GM12875 (cell line): ENCODE measurements around the gene RPS26.
A peak's percentile ranks its signal among the peaks of the same experiment; 100 is the strongest.
"Not testable (repeated sequence)": the region's sequence is repeated elsewhere in the genome, so short reads cannot be mapped to it uniquely, and the experiment has no call there.

Experiments used
- H3K4me3 ChIP-seq: one replicate; pipeline ENCODE4 v1.5.1; 2011; ENCODE audit warnings: low read depth, low read length, control low read depth
- TF ChIP-seq, protein P1 (sequence below): IDR thresholded peaks from 2 replicates; pipeline ENCODE4 v1.5.1; 2011; ENCODE audit warnings: low read depth, mild to moderate bottlenecking, control low read depth, inconsistent platforms, low read length, moderate library complexity, borderline replicate concordance; ENCODE audit not compliant: insufficient read depth

The RPS26 gene

DNA sequence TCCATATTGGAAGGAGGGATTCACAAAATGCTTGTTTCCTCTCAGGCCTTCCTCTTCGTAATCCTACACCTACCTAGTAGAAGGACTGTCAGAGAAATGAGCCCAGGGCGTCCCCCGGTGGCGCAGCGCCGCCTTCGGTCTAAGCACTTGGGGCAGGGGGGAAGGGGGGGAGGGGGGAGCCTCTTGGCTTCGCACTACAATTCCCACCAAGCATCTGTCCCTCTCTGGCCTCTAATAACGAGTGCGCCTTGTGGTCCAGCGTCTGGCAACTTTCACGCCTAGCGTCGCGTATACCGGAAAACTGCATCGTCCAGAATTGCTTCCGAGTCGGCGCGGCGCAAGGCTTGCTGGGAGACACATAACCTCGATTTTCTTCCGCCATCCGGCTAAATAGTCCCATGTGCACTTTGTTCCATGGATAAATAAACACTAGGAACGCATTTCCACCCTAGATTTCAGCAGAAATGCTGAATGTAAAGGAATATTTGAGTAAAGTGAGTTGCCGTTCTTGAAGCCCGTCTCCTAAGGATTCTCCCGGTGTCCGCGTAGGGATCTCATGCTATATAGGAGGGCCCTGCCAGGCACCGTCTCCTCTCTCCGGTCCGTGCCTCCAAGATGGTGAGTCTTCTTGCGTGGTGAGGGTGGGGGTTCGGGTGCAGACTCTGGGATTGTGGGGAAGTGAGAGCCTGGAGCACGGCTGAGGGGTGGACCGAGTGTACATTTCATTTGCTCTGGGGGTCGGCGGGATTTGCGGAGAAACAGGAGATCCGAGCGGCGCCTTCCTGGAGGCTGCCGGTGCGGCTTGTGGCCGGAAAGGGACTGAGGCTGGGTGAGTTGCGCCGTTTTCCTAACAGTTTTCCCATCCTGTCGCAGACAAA, at the start of gene RPS26:
TSS of gene RPS26 (plus strand) at position 367 of the 878 bp plus-strand sequence. CDS start at position 616, 249 bp downstream.
- TF ChIP-seq, protein P1, sequence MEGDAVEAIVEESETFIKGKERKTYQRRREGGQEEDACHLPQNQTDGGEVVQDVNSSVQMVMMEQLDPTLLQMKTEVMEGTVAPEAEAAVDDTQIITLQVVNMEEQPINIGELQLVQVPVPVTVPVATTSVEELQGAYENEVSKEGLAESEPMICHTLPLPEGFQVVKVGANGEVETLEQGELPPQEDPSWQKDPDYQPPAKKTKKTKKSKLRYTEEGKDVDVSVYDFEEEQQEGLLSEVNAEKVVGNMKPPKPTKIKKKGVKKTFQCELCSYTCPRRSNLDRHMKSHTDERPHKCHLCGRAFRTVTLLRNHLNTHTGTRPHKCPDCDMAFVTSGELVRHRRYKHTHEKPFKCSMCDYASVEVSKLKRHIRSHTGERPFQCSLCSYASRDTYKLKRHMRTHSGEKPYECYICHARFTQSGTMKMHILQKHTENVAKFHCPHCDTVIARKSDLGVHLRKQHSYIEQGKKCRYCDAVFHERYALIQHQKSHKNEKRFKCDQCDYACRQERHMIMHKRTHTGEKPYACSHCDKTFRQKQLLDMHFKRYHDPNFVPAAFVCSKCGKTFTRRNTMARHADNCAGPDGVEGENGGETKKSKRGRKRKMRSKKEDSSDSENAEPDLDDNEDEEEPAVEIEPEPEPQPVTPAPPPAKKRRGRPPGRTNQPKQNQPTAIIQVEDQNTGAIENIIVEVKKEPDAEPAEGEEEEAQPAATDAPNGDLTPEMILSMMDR, result peak; percentile 54; the same call in 1 of the 2 replicates
- peak within 1 kb of the TSS; percentile 81 for H3K4me3 ChIP-seq

DNA sequence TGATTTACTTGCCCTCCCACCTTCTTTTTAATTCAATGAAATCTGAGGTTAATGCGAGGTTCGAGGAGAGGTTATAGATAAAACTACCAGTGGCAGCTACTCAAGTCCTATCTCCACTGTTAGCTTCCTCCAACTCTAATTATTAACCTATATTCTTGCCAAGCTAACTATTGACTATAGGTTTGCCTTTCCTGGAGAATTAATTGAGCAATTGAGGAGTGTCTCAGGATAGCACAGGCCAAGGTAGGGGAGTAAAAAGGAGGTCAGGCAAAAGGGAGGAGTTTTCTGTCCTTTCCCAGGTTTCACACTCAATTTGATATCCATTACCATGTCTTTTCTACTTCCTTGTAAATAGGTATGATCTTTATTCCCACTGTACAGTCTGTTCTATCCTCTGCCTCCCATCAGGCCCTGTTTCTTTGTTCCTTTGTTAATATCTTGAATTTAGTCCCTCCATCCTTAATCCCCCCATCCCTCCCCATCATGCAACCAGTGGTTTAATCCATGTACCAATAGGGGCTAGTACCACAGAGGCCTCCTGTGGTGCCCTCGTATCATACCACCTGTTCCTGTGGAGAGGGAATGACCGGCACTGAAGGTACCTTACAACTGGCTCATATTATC, 48.4 kb upstream of the RPS26 start:
- H3K4me3 ChIP-seq, result no peak overlapping the region
- TF ChIP-seq, protein P1, result no peak

DNA sequence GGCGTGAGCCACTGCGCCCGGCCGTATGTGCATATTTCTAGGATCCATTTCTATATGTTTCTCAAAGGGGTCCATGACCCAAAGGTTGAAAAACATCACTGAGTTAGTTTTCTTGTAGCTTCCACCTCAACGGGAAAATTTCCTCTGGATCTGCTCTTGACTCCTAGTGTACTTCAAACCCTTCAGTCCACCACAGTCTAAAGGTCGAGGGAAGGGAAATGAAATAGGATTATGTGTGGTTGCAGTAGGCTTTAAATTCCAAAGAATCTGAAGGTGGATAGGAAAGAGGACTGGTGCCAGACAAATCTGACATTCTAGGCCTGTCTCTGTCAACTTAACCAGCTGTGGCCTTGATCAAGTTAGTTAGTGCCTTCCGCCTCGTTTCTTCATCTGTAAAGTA, 46.4 kb upstream of the RPS26 start:
- TF ChIP-seq, protein P1, result no peak
- H3K4me3 ChIP-seq, result no peak overlapping the region

DNA sequence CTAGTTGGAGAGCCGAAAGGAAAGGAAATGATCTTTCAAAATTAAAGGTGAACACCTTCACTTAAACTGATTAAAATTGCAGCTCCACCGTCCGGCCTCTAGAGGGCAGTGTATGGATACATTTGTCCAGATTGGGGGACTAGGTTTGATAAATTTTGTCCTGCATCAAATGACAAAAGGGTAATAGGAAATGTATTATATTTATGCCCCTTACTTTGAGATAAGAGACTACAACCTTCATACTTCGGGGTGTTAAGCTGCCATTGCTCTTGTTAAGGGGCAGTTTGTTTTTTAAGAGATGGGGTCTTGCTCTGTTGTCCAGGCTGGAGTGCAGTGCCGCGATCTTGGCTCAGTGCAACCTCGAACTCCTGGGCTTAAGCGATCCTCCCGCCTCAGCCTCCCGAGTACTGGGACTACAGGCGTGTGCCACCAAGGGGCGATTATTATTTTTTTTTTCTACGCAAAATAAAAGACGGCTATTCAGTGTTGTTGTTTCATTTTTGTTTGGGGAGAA, 45.5 kb upstream of the RPS26 start:
- TF ChIP-seq, protein P1, result peak; percentile 66
- peak overlapping the region; percentile 83 for H3K4me3 ChIP-seq

DNA sequence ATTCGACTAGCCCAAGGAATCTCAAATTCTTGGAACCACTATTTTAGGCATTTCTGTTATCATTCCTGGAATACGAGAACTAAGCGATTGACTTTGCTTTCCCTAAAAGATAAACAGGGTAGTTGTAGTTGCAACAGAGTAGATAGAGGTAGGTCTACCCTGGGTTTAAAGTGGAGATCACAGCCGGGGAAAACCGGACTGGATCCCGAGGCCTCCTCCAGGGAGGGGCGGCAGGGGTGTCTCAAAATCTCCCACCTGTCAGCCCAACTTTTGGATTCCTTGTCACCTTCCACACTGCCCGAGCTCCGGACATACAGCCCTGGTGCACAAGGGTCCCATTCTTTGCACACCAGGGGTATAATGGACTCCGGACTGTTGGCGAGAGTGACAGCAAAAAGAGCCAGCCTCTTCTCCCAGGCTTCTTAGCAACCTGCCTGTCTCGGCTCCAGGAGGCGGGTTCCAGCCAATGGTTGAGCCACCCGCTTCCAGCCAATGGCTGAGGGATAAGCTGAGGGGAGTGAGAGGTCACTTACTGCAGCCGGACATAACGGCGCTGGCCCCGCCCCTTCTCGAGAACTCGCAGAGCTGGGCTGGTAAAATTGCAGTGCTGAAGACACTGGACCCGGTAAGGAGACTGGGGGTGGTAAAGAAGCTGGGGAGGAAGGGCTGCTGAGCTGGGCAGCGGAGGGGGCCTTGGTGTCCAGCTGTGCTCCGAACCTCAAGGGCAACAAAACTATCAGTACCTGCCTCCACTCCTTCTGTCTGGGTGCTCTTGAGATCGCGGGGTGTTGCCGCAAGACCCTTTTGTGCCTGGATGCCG, 44.8 kb upstream of the RPS26 start, which contains the start of gene SUOX:
TSS of gene SUOX (plus strand) at position 562 of the 820 bp plus-strand sequence. CDS start 4,946 bp downstream, outside the sequence.
- peak within 1 kb of the TSS; percentile 83 for H3K4me3 ChIP-seq
- TF ChIP-seq, protein P1, result no peak

DNA sequence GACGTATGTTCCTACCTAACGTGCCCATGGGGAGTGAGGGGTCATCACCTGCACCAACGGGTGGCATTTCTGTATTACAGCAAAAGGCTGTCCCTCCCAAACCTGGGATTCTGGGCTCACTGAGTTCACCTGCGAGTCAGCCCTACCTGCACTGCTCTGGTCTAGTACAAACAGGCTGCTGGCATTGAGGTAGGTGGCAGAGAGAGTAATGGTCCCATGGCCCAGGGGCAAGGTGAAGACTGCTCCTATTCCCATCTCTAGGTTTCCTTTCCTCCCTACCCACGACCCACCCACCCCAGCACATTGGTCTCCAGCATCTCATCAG, 44.2 kb upstream of the RPS26 start:
- TF ChIP-seq, protein P1, result no peak
- H3K4me3 ChIP-seq, result peak overlapping the region; percentile 83

DNA sequence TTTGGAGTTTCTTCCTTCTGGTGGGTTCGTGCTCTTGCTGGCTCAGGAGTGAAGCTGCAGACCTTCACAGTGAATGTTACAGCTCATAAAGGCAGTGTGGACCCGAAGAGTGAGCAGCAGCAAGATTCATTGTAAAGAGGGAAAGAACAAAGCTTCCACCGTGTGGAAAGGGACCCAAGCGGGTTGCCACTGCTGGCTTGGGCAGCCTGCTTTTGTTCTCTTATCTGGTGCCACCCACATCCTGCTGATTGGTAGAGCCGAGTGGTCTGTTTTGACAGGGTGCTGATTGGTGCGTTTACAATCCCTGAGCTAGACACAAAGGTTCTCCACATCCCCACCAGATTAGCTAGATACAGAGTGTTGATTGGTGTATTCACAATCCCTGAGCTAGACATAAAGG, 42.2 kb upstream of the RPS26 start:
- not testable (repeated sequence) for H3K4me3 ChIP-seq

DNA sequence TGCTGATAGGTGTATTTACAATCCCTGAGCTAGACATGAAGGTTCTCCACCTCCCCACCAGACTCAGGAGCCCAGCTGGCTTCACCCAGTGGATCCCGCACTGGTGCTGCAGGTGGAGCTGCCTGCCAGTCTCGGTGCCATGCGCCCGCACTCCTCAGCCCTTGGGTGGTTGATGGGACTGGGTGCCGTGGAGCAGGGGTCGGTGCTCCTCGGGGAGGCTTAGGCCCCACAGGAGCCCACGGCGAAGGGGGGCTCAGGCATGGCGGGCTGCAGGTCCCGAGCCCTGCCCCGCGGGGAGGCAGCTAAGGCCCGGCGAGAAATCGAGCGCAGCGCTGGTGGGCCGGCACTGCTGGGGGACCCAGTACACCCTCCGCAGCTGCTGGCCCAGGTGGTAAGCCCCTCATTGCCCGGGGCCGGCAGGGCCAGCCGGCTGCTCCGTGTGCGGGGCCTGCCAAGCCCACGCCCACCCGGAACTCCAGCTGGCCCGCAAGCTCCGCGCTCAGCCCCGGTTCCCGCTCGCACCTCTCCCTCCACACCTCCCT, 41.6 kb upstream of the RPS26 start:
- not testable (repeated sequence) for H3K4me3 ChIP-seq
